K562 (cell line): ENCODE measurements around the gene CALU. TPM values are rescaled to one million over a fixed set of nuclear protein-coding genes. Genes with fewer than 3 reads are reported as not detected.
A peak's percentile ranks its signal among the peaks of the same experiment; 100 is the strongest.

ENCODE experiments used
- ARID3A ChIP-seq: IDR thresholded peaks from 2 replicates; pipeline ENCODE4 v1.6.1; 2012; ENCODE audit warnings: low read depth, low read length, improper control_type of control experiment, borderline replicate concordance
- CREB1 ChIP-seq, 2 experiments: sonication (generic) in 1 of 2; formaldehyde crosslinking in 1 of 2; IDR thresholded peaks; 2 replicates each; pipeline versions ENCODE4 v1.6.1 to v1.8.0; 2012 to 2022; ENCODE audit warnings: inconsistent platforms in 1 of 2, mild to moderate bottlenecking in 1 of 2, missing genetic modification reagents in 1 of 2, moderate library complexity in 1 of 2
- E2F3 ChIP-seq: fragments of 250-450 bp; sonication (Bioruptor Pico); IDR thresholded peaks from 2 replicates; pipeline ENCODE4 v1.4.0; 2020; ENCODE audit warnings: mild to moderate bottlenecking
- GTF2A2 ChIP-seq: IDR thresholded peaks from 2 replicates; pipeline ENCODE4 v1.6.1; 2016; ENCODE audit warnings: mild to moderate bottlenecking, missing genetic modification characterization, missing compliant biosample characterization
- HNRNPK ChIP-seq: fragments of 200-400 bp; formaldehyde crosslinking; IDR thresholded peaks from one replicate; pipeline ENCODE4 v1.6.1; 2018; ENCODE audit warnings: mild to moderate bottlenecking, low read depth, low read length; ENCODE audit not compliant: poor library complexity, severe bottlenecking
- MBD1 ChIP-seq: fragments of 250-450 bp; sonication (Bioruptor Pico); IDR thresholded peaks from 2 replicates; pipeline ENCODE4 v1.8.0; 2022; ENCODE audit warnings: inconsistent platforms
- MTF1 ChIP-seq: fragments of 250-450 bp; sonication (Bioruptor Pico); IDR thresholded peaks from 2 replicates; pipeline ENCODE4 v1.9.0; 2021; ENCODE audit warnings: moderate library complexity, mild to moderate bottlenecking, inconsistent platforms, borderline replicate concordance
- PHF8 ChIP-seq: fragments of 200-600 bp; sonication (generic); IDR thresholded peaks from 2 replicates; pipeline ENCODE4 v1.6.1; 2012; ENCODE audit warnings: mixed run types, mild to moderate bottlenecking, inconsistent platforms, low read length, moderate library complexity, borderline replicate concordance
- POLR2H ChIP-seq: IDR thresholded peaks from 2 replicates; pipeline ENCODE4 v1.6.1; 2016; ENCODE audit warnings: missing genetic modification characterization, low read depth, mild to moderate bottlenecking, control low read depth, missing compliant biosample characterization, moderate library complexity
- RB1 ChIP-seq: fragments of 450-650 bp; IDR thresholded peaks from 2 replicates; pipeline ENCODE4 v1.6.1; 2017; ENCODE audit warnings: low read depth, mild to moderate bottlenecking
- ZNF311 ChIP-seq: fragments of 250-450 bp; sonication (Bioruptor Pico); IDR thresholded peaks from 2 replicates; pipeline ENCODE4 v1.4.0; 2020; ENCODE audit warnings: mild to moderate bottlenecking, moderate library complexity
- ZNF347 ChIP-seq: fragments of 450-650 bp; formaldehyde crosslinking; IDR thresholded peaks from 2 replicates; pipeline ENCODE4 v1.4.0; 2020; ENCODE audit warnings: low read depth, mild to moderate bottlenecking, moderate library complexity
- ZNF512 ChIP-seq: IDR thresholded peaks from 2 replicates; pipeline ENCODE4 v1.6.1; 2016; ENCODE audit warnings: missing genetic modification characterization, missing compliant biosample characterization
- polyA plus RNA-seq, 8 experiments: library from polyadenylated mRNA; depleted of rRNA in 4 of 8; stranded (reverse) in 5 of 8; unstranded in 3 of 8; fragments of >200 nt; fragmentation: Nextera tagmentation in 2 of 8; fragmentation: Illumina TruSeq in 1 of 8; extraction: Ambion mirVana in 2 of 8; extraction: Trizol in 1 of 8; gene quantifications; 2 replicates each; pipeline versions ENCODE4 v1.2.1 to v1.2.3, GENCODE V29; 2011 to 2014; ENCODE audit warnings: inconsistent platforms in 1 of 8, missing spikeins in 1 of 8
- total RNA-seq, 7 experiments: library from RNA; depleted of rRNA in 6 of 7; stranded (reverse); fragments of >200 nt in 6 of 7; fragmentation: Illumina TruSeq in 2 of 7; extraction: Trizol in 2 of 7; gene quantifications; 2 replicates each; pipeline versions ENCODE4 v1.2.1 to v1.2.3, GENCODE V29; 2011 to 2021; ENCODE audit warnings: low replicate concordance in 1 of 7
- TF ChIP-seq, protein P1 (sequence below): fragments of 250-450 bp; sonication (Bioruptor Pico); IDR thresholded peaks from 2 replicates; pipeline ENCODE4 v1.5.0; 2021; ENCODE audit warnings: mild to moderate bottlenecking, moderate library complexity
- TF ChIP-seq, protein P2 (sequence below): fragments of 250-450 bp; sonication (Bioruptor Pico); IDR thresholded peaks from 2 replicates; pipeline ENCODE4 v1.8.0; 2021; ENCODE audit warnings: borderline replicate concordance, mild to moderate bottlenecking, moderate library complexity; ENCODE audit not compliant: poor library complexity, severe bottlenecking

The CALU gene
- total and polyA plus RNA-seq, 9 of the 15 experiments (the other 6 are each of a cell fraction or from before 2014, with no cell fraction given), result 166 to 286 (median 215) TPM

GRCh38 chr7:128739048-128739962 lies at the start of gene CALU (continued):
- TF ChIP-seq, protein P1, sequence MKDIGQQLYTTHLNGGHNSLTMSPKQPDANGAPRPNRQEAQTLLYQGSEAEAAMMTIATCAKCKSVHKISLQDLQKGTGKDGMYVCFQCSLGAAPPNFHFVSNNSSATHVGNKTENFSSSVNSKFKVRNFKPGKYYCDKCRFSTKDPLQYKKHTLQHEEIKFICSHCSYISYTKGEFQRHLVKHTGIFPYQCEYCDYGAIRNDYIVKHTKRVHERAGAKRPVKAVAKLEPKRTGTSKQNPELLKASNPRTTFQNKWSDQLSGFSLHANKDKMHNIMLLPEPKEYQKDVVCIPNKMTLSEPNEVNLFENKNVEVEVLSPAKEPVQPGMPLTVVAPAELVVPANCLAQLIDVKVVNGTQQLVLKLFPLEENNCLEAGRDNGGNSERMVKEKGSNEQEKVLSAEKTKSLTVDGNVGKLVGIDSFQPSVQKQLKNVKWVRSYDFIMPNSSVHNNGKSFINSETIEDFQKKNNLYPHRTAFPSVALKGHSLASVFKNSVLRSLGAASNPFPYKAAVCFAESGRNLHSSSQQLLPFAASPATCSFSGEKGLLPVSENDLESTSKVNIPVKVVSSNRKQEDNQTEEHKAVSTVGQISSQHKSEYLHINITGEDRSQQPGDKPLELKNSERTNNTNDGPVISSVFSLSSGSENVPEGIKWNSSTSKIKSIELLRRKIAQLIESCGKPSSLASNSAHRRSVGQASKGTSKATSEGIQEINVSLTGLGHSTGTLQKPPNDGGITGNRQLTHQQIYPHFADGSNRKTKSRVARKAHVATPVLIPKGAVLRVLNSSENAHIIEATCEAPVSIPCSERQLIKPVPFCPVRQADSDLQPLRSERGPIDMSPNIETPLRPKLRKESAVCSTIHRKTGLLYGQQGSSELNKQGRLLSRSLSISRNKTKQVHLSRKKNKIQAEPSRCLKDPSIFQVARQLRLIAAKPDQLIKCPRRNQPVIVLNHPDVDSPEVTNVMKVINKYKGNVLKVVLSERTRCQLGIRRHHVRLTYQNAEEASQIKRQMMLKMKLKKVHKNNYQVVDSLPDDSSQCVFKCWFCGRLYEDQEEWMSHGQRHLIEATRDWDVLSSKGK, result no peak
- TF ChIP-seq, protein P2, sequence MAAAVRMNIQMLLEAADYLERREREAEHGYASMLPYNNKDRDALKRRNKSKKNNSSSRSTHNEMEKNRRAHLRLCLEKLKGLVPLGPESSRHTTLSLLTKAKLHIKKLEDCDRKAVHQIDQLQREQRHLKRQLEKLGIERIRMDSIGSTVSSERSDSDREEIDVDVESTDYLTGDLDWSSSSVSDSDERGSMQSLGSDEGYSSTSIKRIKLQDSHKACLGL (CRISPR knock-in tag), result no peak
- TF ChIP-seq CREB1 (IDR thresholded peaks at IDR 0.05), result peak; percentile 91
- TF ChIP-seq CREB1 (CRISPR knock-in tag; IDR thresholded peaks at IDR 0.05), result peak; percentile 89
- TF ChIP-seq GTF2A2 (tag), result no peak; the same call in 1 of the 2 replicates
- no peak for TF ChIP-seq MTF1 (CRISPR knock-in tag)
- no peak for TF ChIP-seq ZNF311 (CRISPR knock-in tag)
- TF ChIP-seq ZNF347 (CRISPR knock-in tag), result no peak
- no peak for TF ChIP-seq HNRNPK
- TF ChIP-seq PHF8, result peak; percentile 99
- no peak for TF ChIP-seq MBD1
- peak; percentile 91 for TF ChIP-seq E2F3 (CRISPR knock-in tag)
- peak; percentile 98 for TF ChIP-seq RB1
- no peak for TF ChIP-seq ZNF512 (tag)
- no peak for TF ChIP-seq ARID3A
- TF ChIP-seq POLR2H, result peak; percentile 95
